Choroid plexus epithelial cell (primary cell): ENCODE measurements around the gene ZSWIM7.

ENCODE experiments used
- DNase-seq: peaks from one replicate; pipeline ENCODE4 v3.0.0-alpha.2; 2010; ENCODE audit warnings: low read depth
- H3K4me3 ChIP-seq: 2 replicates; pipeline ENCODE4 v1.5.1; 2011; ENCODE audit warnings: low read depth, mild to moderate bottlenecking, control low read depth, low read length, moderate library complexity
- TF ChIP-seq, protein P1 (sequence below): conservative IDR thresholded peaks from 2 replicates; pipeline ENCODE4 v1.5.1; 2011; ENCODE audit warnings: low read depth, mild to moderate bottlenecking, control low read depth, inconsistent platforms, low read length, moderate library complexity

ZSWIM7 gene

GRCh38 chr17:16036261-16036660, 36.8 kb upstream of the ZSWIM7 start:
- TF ChIP-seq, protein P1, sequence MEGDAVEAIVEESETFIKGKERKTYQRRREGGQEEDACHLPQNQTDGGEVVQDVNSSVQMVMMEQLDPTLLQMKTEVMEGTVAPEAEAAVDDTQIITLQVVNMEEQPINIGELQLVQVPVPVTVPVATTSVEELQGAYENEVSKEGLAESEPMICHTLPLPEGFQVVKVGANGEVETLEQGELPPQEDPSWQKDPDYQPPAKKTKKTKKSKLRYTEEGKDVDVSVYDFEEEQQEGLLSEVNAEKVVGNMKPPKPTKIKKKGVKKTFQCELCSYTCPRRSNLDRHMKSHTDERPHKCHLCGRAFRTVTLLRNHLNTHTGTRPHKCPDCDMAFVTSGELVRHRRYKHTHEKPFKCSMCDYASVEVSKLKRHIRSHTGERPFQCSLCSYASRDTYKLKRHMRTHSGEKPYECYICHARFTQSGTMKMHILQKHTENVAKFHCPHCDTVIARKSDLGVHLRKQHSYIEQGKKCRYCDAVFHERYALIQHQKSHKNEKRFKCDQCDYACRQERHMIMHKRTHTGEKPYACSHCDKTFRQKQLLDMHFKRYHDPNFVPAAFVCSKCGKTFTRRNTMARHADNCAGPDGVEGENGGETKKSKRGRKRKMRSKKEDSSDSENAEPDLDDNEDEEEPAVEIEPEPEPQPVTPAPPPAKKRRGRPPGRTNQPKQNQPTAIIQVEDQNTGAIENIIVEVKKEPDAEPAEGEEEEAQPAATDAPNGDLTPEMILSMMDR, result no peak
- H3K4me3 ChIP-seq, result no peak overlapping the region
- DNase-seq, result no peak

- no peak overlapping the region for H3K4me3 ChIP-seq
- TF ChIP-seq, protein P1, result no peak
Measured at GRCh38 chr17:16033729-16034349, 34.3 kb upstream of the ZSWIM7 start.

DNA sequence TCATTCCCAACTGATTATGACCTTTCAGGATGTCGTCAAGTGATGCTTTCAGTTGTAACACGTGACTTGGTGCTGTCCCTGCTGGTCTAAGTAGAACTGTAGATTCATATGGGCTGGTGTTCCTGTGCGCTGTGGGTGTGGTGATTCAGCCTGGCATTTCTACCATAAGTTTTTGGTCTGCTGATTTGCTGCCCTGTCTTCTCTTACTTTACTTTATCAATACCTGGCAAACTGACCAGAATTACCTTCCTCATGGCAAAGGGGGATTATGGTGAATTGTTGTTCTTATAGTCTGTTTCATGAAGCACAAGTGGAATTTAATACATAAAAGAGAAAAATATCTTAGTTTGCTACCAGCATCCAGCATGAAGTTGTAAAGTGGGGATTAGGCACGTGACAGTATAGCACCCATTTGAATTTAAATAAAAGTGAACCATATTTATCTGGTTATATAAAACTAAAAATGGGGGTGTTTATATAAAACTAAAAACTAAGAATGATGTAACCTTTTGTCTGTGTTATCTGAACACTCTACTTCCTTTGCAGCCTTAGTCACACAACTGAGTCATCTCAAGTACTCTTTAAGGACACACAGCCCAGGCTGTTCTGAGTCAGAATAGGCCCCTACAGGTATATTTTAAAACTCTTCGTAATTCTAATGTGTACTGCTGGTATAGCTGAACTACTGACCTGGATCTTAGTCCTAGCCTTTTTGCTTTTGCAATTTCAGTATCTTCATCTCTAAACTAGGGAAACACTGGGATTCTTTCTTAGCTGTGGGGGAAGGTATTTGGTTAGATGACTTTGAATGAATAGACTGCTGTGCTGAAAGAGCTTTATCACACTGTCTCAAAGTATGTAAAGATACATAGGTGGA, 28.4 kb upstream of the ZSWIM7 start:
- TF ChIP-seq, protein P1, result peak; percentile 9
- H3K4me3 ChIP-seq, result no peak overlapping the region
- peak; percentile 92 for DNase-seq

More at GRCh38 chr17:16033729-16034349, 34.3 kb upstream of the ZSWIM7 start:
- no peak for DNase-seq

GRCh38 chr17:16026895-16027294, 27.4 kb upstream of the ZSWIM7 start:
- TF ChIP-seq, protein P1, result no peak
- H3K4me3 ChIP-seq, result no peak overlapping the region
- DNase-seq, result no peak

- no peak overlapping the region for H3K4me3 ChIP-seq
- TF ChIP-seq, protein P1, result no peak
- DNase-seq, result no peak
Measured at GRCh38 chr17:16025202-16025601, 25.7 kb upstream of the ZSWIM7 start.

DNA sequence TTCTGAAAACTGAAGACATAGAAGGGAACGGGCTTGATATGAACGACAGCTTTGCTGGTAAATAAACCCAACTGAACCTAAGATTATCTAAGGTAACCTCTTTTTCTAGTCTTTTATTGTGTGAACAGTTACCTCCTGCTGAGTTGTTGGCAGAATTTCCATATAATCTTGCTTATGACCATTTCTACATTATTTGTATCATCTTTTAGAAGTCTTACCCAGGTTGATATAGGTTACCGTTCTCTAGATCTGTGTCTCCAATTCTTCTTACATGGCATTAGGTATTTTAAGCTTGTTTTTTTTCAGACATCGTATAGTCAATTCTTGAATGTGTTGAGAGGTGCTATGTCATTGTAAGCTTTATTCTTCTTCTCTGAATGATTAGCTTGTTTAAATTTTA, 24.4 kb upstream of the ZSWIM7 start:
- TF ChIP-seq, protein P1, result no peak
- no peak for DNase-seq
- no peak overlapping the region for H3K4me3 ChIP-seq
